Activated naive CD4-positive, alpha-beta T cell treated with Interleukin-2 at 50 U/mL for 16 hours (primary cell): ENCODE measurements around the gene RIT1.
A peak's percentile ranks its signal among the peaks of the same experiment; 100 is the strongest.

Source experiments
- DNase-seq: peaks from one replicate; pipeline ENCODE4 v3.0.0-alpha.2; 2020

The RIT1 gene

GRCh38 chr1:155889566-155889965, 21.6 kb downstream of the RIT1 start:
- DNase-seq, result no peak

- no peak for DNase-seq
Measured at GRCh38 chr1:155888481-155888880, 22.7 kb downstream of the RIT1 start.

- DNase-seq, result no peak
Measured at GRCh38 chr1:155884982-155885381, 26.2 kb downstream of the RIT1 start.

- DNase-seq, result no peak
Measured at GRCh38 chr1:155884031-155884960, 26.9 kb downstream of the RIT1 start.

- no peak for DNase-seq
Measured at GRCh38 chr1:155882766-155883165, 28.4 kb downstream of the RIT1 start.

GRCh38 chr1:155882235-155882634, 28.9 kb downstream of the RIT1 start:
- no peak for DNase-seq

GRCh38 chr1:155880950-155881349, 30.2 kb downstream of the RIT1 start:
- no peak for DNase-seq

GRCh38 chr1:155880251-155880650, 30.9 kb downstream of the RIT1 start:
- no peak for DNase-seq

- no peak for DNase-seq
Measured at GRCh38 chr1:155877945-155878344, 33.2 kb downstream of the RIT1 start.

- DNase-seq, result no peak
Measured at GRCh38 chr1:155873860-155874259, 37.3 kb downstream of the RIT1 start.

GRCh38 chr1:155872527-155872926, 38.6 kb downstream of the RIT1 start:
- DNase-seq, result no peak

GRCh38 chr1:155871390-155871789, 39.8 kb downstream of the RIT1 start:
- no peak for DNase-seq

GRCh38 chr1:155867766-155868165, 43.4 kb downstream of the RIT1 start:
- no peak for DNase-seq

GRCh38 chr1:155864393-155864792, 46.8 kb downstream of the RIT1 start:
- DNase-seq, result no peak

- DNase-seq, result no peak
Measured at GRCh38 chr1:155861896-155862295, 49.3 kb downstream of the RIT1 start.

- DNase-seq, result no peak
Measured at GRCh38 chr1:155860970-155861510, 50.1 kb downstream of the RIT1 start.

GRCh38 chr1:155859881-155860871, 51.0 kb downstream of the RIT1 start:
- DNase-seq, result peak; percentile 62

GRCh38 chr1:155859234-155859829, 51.8 kb downstream of the RIT1 start, which contains the start of gene SYT11:
TSS of gene SYT11 (plus strand) at chr1:155859567. CDS start at chr1:155859762, 195 bp downstream.
- DNase-seq, result peak; percentile 94

- peak; percentile 32 for DNase-seq
Measured at GRCh38 chr1:155858800-155859233, 52.3 kb downstream of the RIT1 start.

GRCh38 chr1:155856975-155857930, 53.9 kb downstream of the RIT1 start, which contains the start of gene GON4L:
TSS of gene GON4L (minus strand) at chr1:155857214. CDS start at chr1:155853780, 3,434 bp downstream.
- DNase-seq, result peak; percentile 90
